ENCODE measurements around the gene ADCY10. TPM values are rescaled to one million over a fixed set of nuclear protein-coding genes. Genes with fewer than 3 reads are reported as not detected.

ADCY10 gene
- total RNA-seq, 1 experiment from 2014 or later: 0.20 TPM

DNA sequence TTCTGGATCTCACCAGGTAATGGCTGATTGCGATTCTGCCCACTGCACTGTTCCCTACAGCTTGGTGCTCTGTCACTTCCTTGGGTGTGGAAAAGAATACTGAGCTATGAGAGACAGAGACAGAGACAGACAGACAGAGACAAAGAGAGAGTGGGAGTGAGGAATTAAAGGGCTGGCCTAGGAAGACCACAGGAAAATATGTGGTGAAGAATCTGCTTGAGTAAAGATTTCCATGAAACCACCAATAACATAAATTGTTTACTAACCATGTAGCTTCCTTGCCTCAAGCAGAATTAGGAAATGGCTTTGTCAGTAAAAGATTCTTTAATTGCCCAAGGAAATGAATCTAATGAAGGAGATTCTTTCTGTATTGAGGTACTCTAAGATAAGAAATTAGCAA lies 137.8 kb downstream of the ADCY10 start:
- no peaks in the 10 kb centered on the region for H3K4me1 Mint-ChIP-seq
- H3K27me3 Mint-ChIP-seq (ENCODE audit: low read depth): peaks cover 18% of the 10 kb centered on the region
- no peak overlapping the region for H3K4ac ChIP-seq (ENCODE audit: low read depth, low read length)
- H2BK20ac ChIP-seq (ENCODE audit: low read depth, low read length, poor library complexity, severe bottlenecking): no peak overlapping the region
- no peak overlapping the region for H3K4me3 Mint-ChIP-seq
- no peak for DNase-seq
- no peak overlapping the region for H3K18ac ChIP-seq (ENCODE audit: insufficient read length, low read depth, low read length)
- no peaks in the 10 kb centered on the region for H3K9me3 ChIP-seq (ENCODE audit: control insufficient read depth, low read depth, low read length)
- no CpG with 5 or more reads among the region's 1 CpG for WGBS (ENCODE audit: extremely low coverage, insufficient read length, low lambda C conversion rate)
- H3K4me2 ChIP-seq (ENCODE audit: insufficient read depth, insufficient read length, low read length): no peak overlapping the region
- no peak overlapping the region for H4K5ac ChIP-seq (ENCODE audit: insufficient read length, low read depth, low read length)
- no peaks in the 10 kb centered on the region for H3K79me2 ChIP-seq (ENCODE audit: insufficient read depth, low read length)
- no peaks in the 10 kb centered on the region for H3K27me3 ChIP-seq (ENCODE audit: insufficient read depth, low read length)
- TF ChIP-seq, protein P1, sequence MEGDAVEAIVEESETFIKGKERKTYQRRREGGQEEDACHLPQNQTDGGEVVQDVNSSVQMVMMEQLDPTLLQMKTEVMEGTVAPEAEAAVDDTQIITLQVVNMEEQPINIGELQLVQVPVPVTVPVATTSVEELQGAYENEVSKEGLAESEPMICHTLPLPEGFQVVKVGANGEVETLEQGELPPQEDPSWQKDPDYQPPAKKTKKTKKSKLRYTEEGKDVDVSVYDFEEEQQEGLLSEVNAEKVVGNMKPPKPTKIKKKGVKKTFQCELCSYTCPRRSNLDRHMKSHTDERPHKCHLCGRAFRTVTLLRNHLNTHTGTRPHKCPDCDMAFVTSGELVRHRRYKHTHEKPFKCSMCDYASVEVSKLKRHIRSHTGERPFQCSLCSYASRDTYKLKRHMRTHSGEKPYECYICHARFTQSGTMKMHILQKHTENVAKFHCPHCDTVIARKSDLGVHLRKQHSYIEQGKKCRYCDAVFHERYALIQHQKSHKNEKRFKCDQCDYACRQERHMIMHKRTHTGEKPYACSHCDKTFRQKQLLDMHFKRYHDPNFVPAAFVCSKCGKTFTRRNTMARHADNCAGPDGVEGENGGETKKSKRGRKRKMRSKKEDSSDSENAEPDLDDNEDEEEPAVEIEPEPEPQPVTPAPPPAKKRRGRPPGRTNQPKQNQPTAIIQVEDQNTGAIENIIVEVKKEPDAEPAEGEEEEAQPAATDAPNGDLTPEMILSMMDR (conservative IDR thresholded peaks at IDR 0.05): no peak
- H3K56ac ChIP-seq (ENCODE audit: insufficient read length, low read depth, low read length): no peak overlapping the region
- H2BK5ac ChIP-seq (ENCODE audit: insufficient read length, low read length): no peak overlapping the region
- no peaks in the 10 kb centered on the region for H3K4me1 ChIP-seq (ENCODE audit: insufficient read depth, low read length)
- H3K9me3 Mint-ChIP-seq: peaks cover 0 to 4% of the 10 kb centered on the region in 2 experiments; a peak in 2 of 5 replicates
- peaks cover 39 to 67% (median 60%) of the 10 kb centered on the region in 3 experiments for H3K36me3 Mint-ChIP-seq (ENCODE audit: insufficient read depth in 1 of 3, low read depth in 3 of 3)
- H4K91ac ChIP-seq (ENCODE audit: insufficient read length, low read depth, low read length): no peak overlapping the region
- H3K27ac ChIP-seq (ENCODE audit: insufficient read length, low read depth, low read length): no peak overlapping the region
- H2AFZ ChIP-seq (ENCODE audit: low read length): no peak overlapping the region
- H2BK15ac ChIP-seq (ENCODE audit: low read depth, low read length): no peak overlapping the region
- H2BK12ac ChIP-seq (ENCODE audit: insufficient read length, low read depth, low read length): no peak overlapping the region
- no peak overlapping the region for H3K9ac ChIP-seq (ENCODE audit: extremely low read depth, insufficient read length, low read length)
- no peak overlapping the region for H3T11ph ChIP-seq (ENCODE audit: low read length)
- H3K27ac Mint-ChIP-seq: no peak overlapping the region; a peak in 1 of 7 replicates
- H4K8ac ChIP-seq (replicated peaks; ENCODE audit: insufficient read length, low read depth, low read length): no peak overlapping the region
- no peak overlapping the region for H3K14ac ChIP-seq (ENCODE audit: insufficient read depth, low read length)
- no peaks in the 10 kb centered on the region for H3K23me2 ChIP-seq (ENCODE audit: insufficient read length, low read depth, low read length, poor library complexity, severe bottlenecking)
- H4K20me1 ChIP-seq (ENCODE audit: control insufficient read depth, insufficient read depth, insufficient read length): no peaks in the 10 kb centered on the region
- no peak overlapping the region for H2AK5ac ChIP-seq (ENCODE audit: insufficient read length, low read length)
- no peak overlapping the region for H3K23ac ChIP-seq (ENCODE audit: insufficient read length, low read depth, low read length)
- no peaks in the 10 kb centered on the region for H3K79me1 ChIP-seq (ENCODE audit: insufficient read depth, low read depth, low read length, poor library complexity, severe bottlenecking)
- H2BK120ac ChIP-seq (ENCODE audit: low read depth, low read length, poor library complexity, severe bottlenecking): no peak overlapping the region

All from H9 (cell line).